GM12891 (cell line): ENCODE data around the gene RTP3.

ENCODE experiments used
- POLR2AphosphoS5 ChIP-seq: IDR thresholded peaks from 2 replicates; pipeline ENCODE4 v1.6.1; 2011; ENCODE audit warnings: low read depth, low read length, control low read depth
- TAF1 ChIP-seq: IDR thresholded peaks from 2 replicates; pipeline ENCODE4 v1.6.1; 2011; ENCODE audit warnings: low read depth, low read length, control low read depth

GRCh38 chr3:46508850-46509591 lies 11.2 kb downstream of the RTP3 start:
- TF ChIP-seq TAF1 (no peak), POLR2AphosphoS5 (no peak)
